Hematopoietic multipotent progenitor cell (in vitro differentiated cells): ENCODE measurements around the gene CSRP3. TPM values are rescaled to one million over a fixed set of nuclear protein-coding genes. Genes with fewer than 3 reads are reported as not detected.
A peak's percentile ranks its signal among the peaks of the same experiment; 100 is the strongest.

Source experiments
- DNase-seq, 3 donors: peaks; one replicate each; pipeline ENCODE4 v3.0.0-alpha.2; 2011 to 2015; ENCODE audit warnings: low read depth in 2 of 3, low spot score in 2 of 3
- total RNA-seq: library from RNA; depleted of rRNA; stranded (reverse); fragments of >200 nt; gene quantifications from one replicate; pipeline ENCODE4 v1.2.3, GENCODE V29; 2012

Gene CSRP3
- total RNA-seq, 1 donor, result not detected

GRCh38 chr11:19226378-19227195 is 24.8 kb upstream of the CSRP3 start:
- no peak for DNase-seq

- DNase-seq, result no peak
These were observed 23.8 kb upstream of the CSRP3 start for GRCh38 chr11:19225581-19225980.

GRCh38 chr11:19225123-19225522 is 23.3 kb upstream of the CSRP3 start:
- no peak for DNase-seq

DNA sequence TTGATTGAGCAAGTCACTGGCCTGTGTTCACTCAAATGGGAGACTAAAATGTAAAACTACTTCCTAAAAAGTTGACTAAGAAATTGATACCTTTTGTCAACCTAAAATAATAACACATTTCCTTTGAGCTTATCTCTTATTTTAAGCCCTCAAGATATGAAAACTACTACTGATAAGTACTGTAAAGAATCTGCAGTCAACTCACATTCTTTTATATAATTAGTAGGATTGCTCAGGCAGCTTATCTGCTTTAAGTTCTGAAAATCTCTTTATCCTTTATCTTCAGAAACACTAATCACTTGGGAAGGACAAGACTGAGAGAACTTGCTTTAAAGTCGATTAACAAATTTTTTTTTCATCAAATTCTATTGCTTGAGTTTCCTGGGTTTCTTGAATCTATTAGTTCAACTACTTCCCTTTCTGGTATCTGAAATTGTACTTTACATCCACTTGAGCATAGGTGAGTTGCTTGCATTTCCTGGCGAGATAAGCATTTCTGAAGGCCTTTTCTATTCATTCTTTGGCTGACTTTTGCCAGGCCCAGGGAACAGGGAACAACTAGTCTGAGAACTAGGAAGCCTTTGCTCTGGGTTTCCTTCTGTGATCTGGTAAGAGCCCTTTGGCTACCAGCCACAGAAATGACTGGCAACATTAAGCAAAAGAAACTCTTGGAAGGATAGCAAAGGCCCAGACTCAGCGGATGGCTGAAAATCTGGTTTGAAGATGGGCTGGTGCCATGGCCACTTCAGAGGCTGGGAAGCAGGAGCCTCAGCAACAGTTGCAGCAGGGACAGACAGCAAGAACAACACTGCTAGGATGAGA is 19.3 kb upstream of the CSRP3 start:
- DNase-seq, result no peak

DNA sequence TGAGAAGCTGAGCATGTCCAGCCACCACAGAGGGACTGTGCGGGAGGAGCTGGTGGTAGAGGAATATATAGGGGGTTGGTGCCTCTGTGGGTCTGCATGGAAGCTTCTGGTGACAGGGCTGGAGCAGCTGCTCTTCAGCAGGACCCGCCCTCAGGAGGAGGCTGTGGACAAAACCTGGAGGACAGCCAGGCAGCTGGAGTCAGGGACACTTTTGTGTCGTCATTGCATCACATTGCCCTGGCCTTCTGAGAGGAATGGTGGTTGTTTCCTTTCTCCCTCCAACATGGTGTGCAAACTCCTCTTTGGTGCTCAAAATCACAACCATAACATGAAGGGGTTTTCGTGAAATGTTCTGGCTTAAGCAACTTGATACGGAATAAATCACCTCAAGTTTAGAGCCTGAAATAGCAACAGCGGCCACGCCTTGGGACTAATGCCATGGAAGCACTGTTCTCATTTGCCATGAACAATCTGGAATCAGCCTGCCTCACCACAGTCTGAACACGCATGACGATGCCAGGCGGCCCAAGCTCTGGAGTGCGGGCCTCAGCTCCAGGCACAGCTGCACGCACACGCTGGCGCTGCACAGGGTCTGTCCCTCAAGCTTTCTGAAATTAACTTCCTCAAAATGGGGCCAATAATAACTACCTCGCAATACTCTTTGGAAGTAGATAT is 17.1 kb upstream of the CSRP3 start:
- no peak for DNase-seq

DNA sequence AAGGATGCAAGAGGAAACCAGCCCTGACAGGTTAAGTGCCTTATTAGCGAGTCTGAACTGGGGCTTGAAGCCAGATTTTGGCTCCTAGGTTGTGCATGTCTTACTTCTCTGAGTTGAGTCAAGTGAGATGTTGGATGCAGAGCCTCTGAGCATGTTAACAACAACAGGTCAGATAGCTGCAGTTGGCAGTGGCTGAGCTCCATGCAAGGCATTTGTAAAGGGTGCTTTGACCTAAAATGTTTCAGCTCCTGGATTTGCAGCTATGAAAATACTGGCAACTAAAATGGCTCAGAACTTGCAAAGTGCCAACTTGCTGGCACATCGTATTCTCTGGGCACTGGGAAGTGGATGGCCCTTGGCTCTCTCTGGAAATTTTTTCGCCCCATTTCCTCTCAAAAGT is 16.4 kb upstream of the CSRP3 start:
- DNase-seq, result no peak

- DNase-seq, result no peak
These were observed 15.1 kb upstream of the CSRP3 start for GRCh38 chr11:19216709-19217374.

- DNase-seq, result no peak
These were observed 14.2 kb upstream of the CSRP3 start for GRCh38 chr11:19216021-19216420.

GRCh38 chr11:19209617-19210370 is 8.0 kb upstream of the CSRP3 start:
- no peak for DNase-seq

DNA sequence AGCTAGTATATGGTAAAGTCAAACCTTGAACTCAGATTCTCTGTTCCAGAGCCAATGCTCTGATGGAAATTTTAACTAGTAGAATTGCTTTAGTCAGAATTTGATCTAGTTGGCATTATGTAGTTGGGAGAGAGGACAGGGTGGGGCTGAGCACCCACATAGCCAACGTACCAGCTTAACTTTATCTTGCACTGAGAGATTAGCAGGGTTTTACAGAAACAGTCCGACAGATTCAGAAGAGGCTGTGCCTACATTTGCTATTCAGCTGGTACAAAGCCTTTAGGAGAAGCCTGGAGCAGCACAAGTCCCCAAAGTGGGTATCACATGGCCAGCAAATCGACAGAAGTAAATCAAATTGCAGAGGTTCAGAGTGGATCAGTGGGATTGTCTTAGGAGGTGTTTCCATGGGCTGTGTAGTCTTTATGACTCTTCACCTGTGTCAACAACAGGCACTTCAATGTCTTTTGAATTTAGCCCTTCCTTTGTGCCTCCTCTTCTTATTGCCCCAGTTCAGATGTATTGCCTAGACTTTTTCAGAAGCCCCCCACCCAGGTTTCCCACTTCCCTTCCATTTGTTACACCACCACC is 7.3 kb upstream of the CSRP3 start:
- DNase-seq, result no peak

DNA sequence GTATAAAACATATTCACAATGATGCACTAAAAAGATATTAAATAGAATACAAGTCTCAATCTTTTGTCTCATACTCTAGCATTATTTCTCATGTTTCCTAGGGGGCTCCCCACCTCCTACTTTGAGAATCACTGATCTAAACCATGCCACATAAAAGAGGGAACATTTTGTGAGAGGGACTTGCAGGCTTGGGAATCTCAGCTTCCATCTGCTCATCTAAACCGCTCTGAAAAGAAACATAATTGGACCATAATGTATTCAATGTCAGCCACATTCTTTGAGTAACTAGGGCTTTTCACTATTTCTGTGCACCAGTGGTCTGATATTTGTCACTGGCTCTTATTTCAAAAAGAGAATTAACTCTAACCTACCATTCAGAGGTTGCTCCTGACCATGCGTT is 6.4 kb upstream of the CSRP3 start:
- no peak for DNase-seq

DNA sequence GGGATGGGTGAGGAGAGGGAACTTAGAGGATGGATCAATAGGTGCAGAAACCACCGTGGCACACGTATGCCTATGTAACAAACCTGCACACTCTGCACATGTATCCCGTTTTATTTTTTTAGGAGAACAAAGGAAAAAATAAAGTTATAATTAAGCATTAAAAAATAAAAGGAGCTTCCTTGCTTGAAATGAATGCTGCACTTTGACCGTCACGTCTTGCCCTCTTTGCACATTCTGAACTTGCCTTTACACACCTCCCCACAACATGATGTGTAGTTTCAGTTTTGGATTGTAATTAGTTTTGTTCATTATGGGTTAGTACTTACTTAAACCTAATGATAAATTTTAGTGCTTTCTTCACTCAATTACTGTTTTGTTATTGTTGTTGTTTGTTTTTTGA is 3.1 kb upstream of the CSRP3 start:
- DNase-seq, result no peak

DNA sequence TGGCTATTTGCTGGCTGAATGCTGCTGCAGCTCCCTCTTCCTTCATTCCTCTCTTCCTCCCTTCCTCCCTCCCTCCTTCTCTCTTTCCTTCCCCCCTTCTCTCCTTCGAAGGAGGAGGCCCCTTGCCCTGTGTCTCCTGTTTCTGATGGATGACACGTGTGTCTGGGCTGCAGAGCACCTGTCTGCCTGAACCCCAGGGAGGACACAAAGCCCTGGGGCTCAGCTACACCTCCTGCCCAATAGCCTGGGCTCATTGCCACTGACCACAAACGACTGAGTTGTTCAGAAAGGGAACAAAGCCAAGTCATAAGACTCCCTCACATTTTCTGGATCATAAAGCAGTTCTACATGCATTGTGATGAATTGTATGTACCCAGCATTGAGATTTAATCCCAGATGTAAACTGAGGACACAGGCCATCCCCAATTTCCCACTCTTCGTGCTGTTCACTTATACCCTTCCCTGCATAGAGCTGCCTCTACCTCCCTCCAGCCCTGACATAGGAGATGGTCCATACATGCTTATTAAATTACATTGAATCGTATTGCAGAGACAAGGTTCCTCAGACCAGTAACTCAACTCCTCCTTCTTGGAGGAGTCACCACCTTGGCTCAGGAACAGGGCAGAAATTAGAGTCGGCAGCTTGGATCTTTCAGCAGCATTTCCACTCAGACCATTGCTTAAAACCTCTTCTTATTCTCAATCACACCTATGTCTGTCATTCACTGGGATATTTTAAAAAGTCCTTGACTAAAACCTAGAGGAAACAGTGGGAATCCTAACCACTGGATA is 1.2 kb downstream of the CSRP3 start:
- peak in 2 of 3 donors; percentile 53 to 79 for DNase-seq

DNA sequence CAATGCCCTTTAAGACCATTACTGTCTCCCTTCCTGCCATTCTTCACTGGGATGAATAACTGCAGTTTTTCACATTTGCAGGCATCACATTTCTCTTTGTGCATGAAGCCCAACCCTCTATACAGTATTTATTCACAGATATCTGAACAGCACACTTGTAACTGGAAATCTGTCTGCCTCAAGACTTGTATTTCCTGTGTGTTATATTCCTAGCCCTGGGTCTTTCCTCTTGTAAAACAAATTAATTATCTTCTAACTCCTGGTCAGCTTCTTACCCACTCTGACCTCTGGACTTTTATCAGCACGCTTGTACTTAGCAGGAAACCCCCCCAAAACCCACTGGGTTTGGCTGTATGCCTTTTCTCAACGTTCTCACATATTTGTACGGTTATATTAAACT is 2.0 kb downstream of the CSRP3 start:
- peak in 2 of 3 donors; percentile 21 to 23 for DNase-seq

DNA sequence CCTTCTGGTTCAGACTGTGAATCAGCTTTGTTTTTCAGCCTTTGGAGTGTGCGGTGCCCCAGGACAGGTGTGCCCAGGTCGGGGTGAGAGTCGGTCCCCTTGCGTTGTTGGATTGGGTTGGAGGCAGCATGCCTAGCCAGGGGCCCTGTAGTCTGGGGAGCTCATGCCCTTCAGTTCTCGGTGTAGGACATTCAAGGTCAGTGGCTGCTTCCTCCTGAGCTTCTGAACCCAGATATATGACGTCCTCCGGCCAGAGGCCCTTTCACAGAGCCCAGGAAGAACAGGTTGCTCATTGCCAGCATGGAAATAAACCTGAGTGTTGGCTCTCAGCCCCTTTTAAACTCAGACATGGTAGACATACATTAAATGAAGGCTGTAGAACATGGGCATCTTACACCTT is 2.7 kb downstream of the CSRP3 start:
- no peak for DNase-seq

GRCh38 chr11:19196432-19196831 is 5.4 kb downstream of the CSRP3 start:
- no peak for DNase-seq

DNA sequence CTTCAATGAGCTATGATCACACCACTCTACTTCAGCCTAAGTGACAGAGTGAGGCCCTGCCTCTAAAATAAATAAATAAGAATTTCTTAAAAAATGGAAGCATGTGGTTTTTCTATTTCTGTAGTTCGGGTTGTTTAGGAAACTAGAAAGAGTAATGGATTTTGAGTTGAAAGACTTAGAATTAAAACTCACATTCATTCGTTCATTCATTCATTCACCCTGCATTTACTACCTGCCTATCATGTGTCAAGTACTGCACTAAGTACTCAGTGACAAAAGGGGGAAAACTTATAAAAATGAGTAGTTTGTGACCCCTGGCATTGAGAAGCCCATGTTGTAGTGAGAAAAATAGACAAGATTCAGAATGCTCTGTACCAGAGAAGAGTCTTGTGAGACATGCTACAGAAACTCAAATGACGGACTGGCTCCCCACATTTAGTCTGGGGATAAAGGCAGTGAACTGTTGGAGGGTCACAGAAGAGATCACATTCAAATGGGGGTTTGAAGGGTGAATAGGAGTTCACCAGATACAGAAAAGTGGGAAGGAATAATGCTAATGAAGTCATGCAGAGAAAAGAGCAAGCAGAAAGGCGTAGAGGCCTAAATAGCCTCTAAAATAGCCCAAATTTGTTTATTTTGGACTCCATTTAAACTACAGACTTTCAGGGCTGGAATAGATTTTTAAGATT is 7.0 kb downstream of the CSRP3 start:
- no peak for DNase-seq

- no peak for DNase-seq
These were observed 7.9 kb downstream of the CSRP3 start for GRCh38 chr11:19193916-19194315.
